Measurements from ENCODE around the gene XYLT1.

XYLT1 gene

DNA sequence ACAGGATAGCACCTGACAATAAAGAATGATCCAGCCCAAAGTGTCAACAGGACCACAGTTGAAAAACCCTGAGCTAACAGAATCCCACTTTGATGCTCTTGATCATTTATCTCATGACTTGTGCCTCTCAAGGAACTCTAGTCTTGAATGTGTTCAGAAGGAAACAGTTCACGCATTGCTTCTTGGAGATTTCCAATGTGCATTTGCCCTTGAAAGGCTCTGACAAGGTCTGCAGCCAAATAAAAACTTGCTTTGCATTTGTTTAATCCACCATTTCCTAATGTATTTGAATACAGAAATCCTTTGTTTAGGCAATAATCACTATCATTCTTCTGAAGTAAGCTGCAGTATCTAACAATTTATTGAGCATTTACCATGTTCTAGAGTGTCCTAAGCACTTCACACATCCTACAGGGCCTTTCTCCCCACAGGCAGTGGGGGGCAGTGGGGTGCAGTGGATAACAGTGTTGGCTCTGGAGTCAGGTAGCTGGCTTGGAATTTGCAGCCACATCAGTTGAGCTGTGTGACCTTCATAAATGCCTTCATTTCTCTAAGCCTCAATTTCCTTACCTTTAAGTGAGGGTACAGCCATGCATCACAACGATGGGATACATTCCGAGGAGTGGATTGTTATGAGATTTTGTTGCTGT is 239.7 kb downstream of the XYLT1 start:
- DNase-seq: no peak
- no peak overlapping the region for H3K27ac ChIP-seq
- TF ChIP-seq, protein P1, sequence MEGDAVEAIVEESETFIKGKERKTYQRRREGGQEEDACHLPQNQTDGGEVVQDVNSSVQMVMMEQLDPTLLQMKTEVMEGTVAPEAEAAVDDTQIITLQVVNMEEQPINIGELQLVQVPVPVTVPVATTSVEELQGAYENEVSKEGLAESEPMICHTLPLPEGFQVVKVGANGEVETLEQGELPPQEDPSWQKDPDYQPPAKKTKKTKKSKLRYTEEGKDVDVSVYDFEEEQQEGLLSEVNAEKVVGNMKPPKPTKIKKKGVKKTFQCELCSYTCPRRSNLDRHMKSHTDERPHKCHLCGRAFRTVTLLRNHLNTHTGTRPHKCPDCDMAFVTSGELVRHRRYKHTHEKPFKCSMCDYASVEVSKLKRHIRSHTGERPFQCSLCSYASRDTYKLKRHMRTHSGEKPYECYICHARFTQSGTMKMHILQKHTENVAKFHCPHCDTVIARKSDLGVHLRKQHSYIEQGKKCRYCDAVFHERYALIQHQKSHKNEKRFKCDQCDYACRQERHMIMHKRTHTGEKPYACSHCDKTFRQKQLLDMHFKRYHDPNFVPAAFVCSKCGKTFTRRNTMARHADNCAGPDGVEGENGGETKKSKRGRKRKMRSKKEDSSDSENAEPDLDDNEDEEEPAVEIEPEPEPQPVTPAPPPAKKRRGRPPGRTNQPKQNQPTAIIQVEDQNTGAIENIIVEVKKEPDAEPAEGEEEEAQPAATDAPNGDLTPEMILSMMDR (IDR thresholded peaks at IDR 0.05; ENCODE audit: low read depth, low read length): no peak
- H3K36me3 ChIP-seq: no peaks in the 10 kb centered on the region
- no peaks in the 10 kb centered on the region for H3K9me3 ChIP-seq (ENCODE audit: severe bottlenecking)
- H3K27me3 ChIP-seq (ENCODE audit: insufficient read depth, low read depth, severe bottlenecking): no peaks in the 10 kb centered on the region
- H3K4me3 ChIP-seq (ENCODE audit: low read depth, low read length): no peak overlapping the region

DNA sequence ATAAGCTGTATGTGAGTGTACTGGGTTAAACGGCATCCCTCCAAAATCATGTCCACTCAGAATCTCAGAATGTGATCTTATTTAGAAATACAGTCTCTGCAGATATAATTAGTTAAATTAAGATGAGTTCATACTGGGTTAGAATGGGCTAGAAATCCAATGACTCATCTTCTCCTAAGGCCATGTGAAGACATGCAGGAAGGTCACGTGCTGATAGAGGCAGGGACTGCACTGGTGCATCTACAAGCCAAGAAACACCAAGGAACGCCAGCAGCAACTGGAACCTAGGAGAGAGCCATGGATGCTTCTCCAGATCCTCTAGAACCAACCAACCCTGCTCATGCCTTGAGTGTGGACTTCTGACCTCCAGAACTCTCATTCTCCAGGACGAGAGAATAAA is 241.0 kb downstream of the XYLT1 start:
- Histone ChIP-seq H3K27ac (no peak overlapping the region), H3K27me3 (ENCODE audit: insufficient read depth, low read depth, severe bottlenecking) (no peaks in the 10 kb centered on the region), H3K4me3 (ENCODE audit: low read depth, low read length) (no peak overlapping the region), H3K9me3 (ENCODE audit: severe bottlenecking) (no peaks in the 10 kb centered on the region), H3K36me3 (no peaks in the 10 kb centered on the region)
- DNase-seq: no peak
- TF ChIP-seq, protein P1 (IDR thresholded peaks at IDR 0.05; ENCODE audit: low read depth, low read length): no peak

DNA sequence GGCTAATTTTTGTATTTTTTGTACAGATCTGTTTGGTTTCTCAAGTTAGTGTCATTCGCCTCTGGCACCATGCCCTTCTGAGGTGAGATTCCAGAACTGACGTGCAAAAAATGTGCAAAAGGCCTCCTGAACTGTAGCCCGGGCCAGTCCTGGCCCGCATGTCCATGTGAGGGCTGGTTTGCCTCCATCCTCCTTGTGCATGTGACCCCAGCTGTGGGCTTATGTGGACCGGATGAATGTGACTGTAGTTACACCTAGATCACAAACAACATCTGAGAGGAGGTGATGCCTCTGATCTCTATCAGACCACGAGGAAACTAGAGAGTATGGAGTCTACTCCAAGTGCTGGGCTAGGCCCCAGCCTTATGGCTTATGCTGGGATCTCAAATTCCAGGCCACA is 241.6 kb downstream of the XYLT1 start:
- no peak overlapping the region for H3K4me3 ChIP-seq (ENCODE audit: low read depth, low read length)
- no peak for DNase-seq
- H3K27ac ChIP-seq: no peak overlapping the region

DNA sequence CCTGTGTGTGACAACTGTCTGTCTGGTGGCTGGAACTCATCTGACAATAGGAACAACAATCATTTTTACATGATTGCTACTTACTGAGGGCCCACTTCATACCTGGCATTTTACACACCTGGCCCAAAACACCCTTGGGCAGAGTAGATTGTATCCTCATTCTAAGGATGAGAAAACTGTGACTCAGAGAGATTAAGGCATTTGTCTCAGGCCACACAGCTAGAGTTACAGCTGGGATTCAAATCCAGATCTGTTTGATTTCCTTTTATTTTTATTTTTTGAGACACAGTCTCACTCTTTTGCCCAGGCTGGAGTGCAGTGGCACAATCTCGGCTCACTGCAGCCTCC is 242.1 kb downstream of the XYLT1 start:
- TF ChIP-seq, protein P1 (IDR thresholded peaks at IDR 0.05; ENCODE audit: low read depth, low read length): no peak
- DNase-seq: no peak

More for the DNA sequence above, 241.6 kb downstream of the XYLT1 start:
- Histone ChIP-seq H3K27me3 (ENCODE audit: insufficient read depth, low read depth, severe bottlenecking) (no peaks in the 10 kb centered on the region), H3K9me3 (ENCODE audit: severe bottlenecking) (no peaks in the 10 kb centered on the region), H3K36me3 (no peaks in the 10 kb centered on the region)
- TF ChIP-seq, protein P1 (IDR thresholded peaks at IDR 0.05; ENCODE audit: low read depth, low read length): no peak

DNA sequence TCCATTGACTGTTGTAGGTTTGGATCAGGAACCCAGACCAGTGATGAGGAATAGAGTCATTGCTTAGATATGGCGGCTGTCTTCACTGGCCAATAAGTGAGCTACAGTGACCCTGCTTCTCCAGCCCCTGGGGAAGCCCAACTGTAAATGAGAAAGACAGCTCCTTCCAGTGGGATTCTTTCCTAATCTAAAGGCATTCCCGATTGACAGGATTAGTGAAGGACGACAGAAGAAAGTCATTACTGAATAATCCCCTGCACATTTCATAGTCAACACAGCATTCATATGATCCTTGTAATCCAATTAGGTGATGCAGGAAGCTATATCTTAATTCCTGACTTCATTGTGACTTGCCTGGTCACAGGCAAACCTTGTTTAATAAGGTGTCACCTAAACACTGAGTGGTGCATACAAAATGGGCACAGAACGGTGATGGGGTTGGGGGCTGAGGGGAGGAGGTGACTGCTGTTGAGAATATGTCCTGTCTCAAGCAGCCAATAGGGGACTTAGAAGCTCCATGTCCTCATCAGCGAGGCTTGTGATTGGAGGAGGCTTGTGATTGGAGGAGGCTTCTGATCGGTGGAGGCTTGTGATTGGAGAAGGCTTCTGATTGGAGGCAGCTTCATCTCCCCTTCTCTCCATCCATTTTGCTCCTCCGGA is 242.6 kb downstream of the XYLT1 start:
- H3K36me3 ChIP-seq: no peaks in the 10 kb centered on the region
- H3K27ac ChIP-seq: no peak overlapping the region

More for the DNA sequence above, 242.1 kb downstream of the XYLT1 start:
- no peak overlapping the region for H3K4me3 ChIP-seq (ENCODE audit: low read depth, low read length)
- H3K36me3 ChIP-seq: no peaks in the 10 kb centered on the region
- H3K27me3 ChIP-seq (ENCODE audit: insufficient read depth, low read depth, severe bottlenecking): no peaks in the 10 kb centered on the region
- no peaks in the 10 kb centered on the region for H3K9me3 ChIP-seq (ENCODE audit: severe bottlenecking)
- H3K27ac ChIP-seq: no peak overlapping the region

More for the DNA sequence above, 242.6 kb downstream of the XYLT1 start:
- H3K4me3 ChIP-seq (ENCODE audit: low read depth, low read length): no peak overlapping the region
- no peaks in the 10 kb centered on the region for H3K9me3 ChIP-seq (ENCODE audit: severe bottlenecking)
- H3K27me3 ChIP-seq (ENCODE audit: insufficient read depth, low read depth, severe bottlenecking): no peaks in the 10 kb centered on the region
- TF ChIP-seq, protein P1 (IDR thresholded peaks at IDR 0.05; ENCODE audit: low read depth, low read length): no peak
- DNase-seq: no peak

All from WERI-Rb-1 (cell line).